GM18870 (cell line): Measurements from ENCODE around the gene COPE.

Experiments
- ATAC-seq: cut with Tn5 transposase; IDR thresholded peaks from one replicate; pipeline ENCODE4 v1.9.1; 2021; ENCODE audit warnings: moderate library complexity; ENCODE audit not compliant: unreplicated experiment

The COPE gene

GRCh38 chr19:18895038-18895823 lies 24.0 kb downstream of the COPE start:
- ATAC-seq, result no peak

- ATAC-seq, result no peak
These were observed 24.7 kb downstream of the COPE start for GRCh38 chr19:18894254-18895037.

GRCh38 chr19:18893587-18894253 lies 25.5 kb downstream of the COPE start:
- ATAC-seq, result no peak

GRCh38 chr19:18889949-18890745 lies 29.0 kb downstream of the COPE start:
- no peak for ATAC-seq

- ATAC-seq, result no peak
These were observed 32.2 kb downstream of the COPE start for GRCh38 chr19:18886972-18887371.

- ATAC-seq, result no peak
These were observed 35.5 kb downstream of the COPE start for GRCh38 chr19:18883526-18884304.

GRCh38 chr19:18881491-18881890 lies 37.7 kb downstream of the COPE start:
- ATAC-seq, result no peak

- ATAC-seq, result no peak
These were observed 39.4 kb downstream of the COPE start for GRCh38 chr19:18879579-18880373.

- no peak for ATAC-seq
These were observed 40.2 kb downstream of the COPE start for GRCh38 chr19:18878858-18879578.

- no peak for ATAC-seq
These were observed 41.0 kb downstream of the COPE start for GRCh38 chr19:18878058-18878797.

- no peak for ATAC-seq
These were observed 42.3 kb downstream of the COPE start for GRCh38 chr19:18876865-18877264.

- no peak for ATAC-seq
These were observed 43.5 kb downstream of the COPE start for GRCh38 chr19:18875726-18876125.

GRCh38 chr19:18871543-18871942 lies 47.6 kb downstream of the COPE start:
- no peak for ATAC-seq

- no peak for ATAC-seq
These were observed 48.5 kb downstream of the COPE start for GRCh38 chr19:18870531-18871172.

- ATAC-seq, result no peak
These were observed 49.2 kb downstream of the COPE start for GRCh38 chr19:18869781-18870530.

- no peak for ATAC-seq
These were observed 50.1 kb downstream of the COPE start for GRCh38 chr19:18869023-18869618.
